B cell (primary cell): ENCODE data around the gene HTR7.

Experiments used
- EZH2 ChIP-seq: IDR thresholded peaks from 2 replicates; pipeline ENCODE4 v1.6.1; 2012; ENCODE audit warnings: borderline replicate concordance, low read depth, mild to moderate bottlenecking, moderate library complexity, low read length; ENCODE audit not compliant: insufficient read depth, poor library complexity, severe bottlenecking
- TF ChIP-seq, protein P1 (sequence below): fragments of 200-600 bp; IDR thresholded peaks from one replicate; pipeline ENCODE4 v1.8.0; 2022; ENCODE audit warnings: antibody characterized with exemption, mild to moderate bottlenecking

DNA sequence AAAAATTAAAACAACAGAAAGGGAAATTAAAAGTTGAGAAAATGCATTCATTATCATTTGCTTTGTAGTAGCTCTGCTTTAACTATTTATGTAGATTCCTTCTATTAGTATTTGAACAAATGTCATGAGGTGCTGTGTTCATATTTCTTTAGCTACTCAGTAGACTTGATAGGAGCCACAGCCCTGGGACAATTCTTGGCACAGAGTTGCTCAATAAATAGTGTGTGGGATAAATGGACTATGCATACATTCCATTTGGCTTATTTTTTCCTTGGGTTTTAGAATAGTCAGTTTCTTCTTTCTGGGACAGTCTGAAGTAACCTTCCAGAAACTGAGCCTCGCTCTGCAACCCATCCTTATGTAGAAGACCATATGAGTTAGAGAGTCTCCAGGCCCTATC lies 27.3 kb upstream of the HTR7 start:
- TF ChIP-seq, protein P1, sequence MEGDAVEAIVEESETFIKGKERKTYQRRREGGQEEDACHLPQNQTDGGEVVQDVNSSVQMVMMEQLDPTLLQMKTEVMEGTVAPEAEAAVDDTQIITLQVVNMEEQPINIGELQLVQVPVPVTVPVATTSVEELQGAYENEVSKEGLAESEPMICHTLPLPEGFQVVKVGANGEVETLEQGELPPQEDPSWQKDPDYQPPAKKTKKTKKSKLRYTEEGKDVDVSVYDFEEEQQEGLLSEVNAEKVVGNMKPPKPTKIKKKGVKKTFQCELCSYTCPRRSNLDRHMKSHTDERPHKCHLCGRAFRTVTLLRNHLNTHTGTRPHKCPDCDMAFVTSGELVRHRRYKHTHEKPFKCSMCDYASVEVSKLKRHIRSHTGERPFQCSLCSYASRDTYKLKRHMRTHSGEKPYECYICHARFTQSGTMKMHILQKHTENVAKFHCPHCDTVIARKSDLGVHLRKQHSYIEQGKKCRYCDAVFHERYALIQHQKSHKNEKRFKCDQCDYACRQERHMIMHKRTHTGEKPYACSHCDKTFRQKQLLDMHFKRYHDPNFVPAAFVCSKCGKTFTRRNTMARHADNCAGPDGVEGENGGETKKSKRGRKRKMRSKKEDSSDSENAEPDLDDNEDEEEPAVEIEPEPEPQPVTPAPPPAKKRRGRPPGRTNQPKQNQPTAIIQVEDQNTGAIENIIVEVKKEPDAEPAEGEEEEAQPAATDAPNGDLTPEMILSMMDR: no peak
- TF ChIP-seq EZH2: no peak
